ENCODE results near the gene PTPN14. TPM values are rescaled to one million over a fixed set of nuclear protein-coding genes. Genes with fewer than 3 reads are reported as not detected.

PTPN14 gene
- polyA plus RNA-seq, 12 donors = 16.3 to 73.5 (median 19.3) TPM

DNA sequence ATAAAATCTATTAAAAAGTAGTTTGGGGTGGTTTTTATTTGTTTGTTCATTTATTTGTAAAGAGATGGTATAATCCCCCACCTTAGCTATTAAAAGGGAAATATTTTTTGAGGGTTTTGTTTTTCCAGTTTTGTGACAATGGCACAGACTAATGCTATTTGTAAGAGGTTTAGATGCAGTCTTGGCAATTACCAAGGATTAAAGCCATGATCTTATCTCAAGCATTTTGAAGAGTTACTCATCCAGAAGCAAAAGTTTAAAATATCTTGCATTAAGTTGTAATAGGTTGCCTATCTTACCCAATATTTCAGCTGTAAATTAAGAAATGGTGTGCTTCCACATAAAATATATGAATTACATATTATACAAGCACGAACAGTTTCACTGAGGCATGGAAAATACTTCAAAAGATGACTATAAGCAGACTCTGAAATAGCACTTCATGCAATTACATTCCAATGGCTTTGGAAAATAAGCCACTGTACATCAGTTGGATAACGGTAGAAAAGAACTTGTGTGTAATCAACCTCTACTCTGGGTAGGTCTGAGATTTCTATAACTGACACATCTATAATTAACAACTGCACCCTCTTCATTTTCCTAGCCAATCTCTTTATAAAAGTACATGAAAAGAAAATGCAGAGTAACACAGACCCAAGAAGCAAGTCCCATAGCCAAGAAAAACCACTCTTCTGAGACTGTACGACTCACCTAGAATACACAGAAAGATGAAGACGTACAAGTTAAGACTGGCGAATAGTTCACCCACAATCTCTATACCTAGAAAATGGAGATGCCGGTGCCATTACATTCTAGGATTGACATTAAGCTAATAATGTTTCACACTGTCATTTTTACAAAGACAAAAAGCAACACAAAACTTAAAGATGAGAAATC is 95.2 kb downstream of the PTPN14 start:
- no peak for DNase-seq

DNA sequence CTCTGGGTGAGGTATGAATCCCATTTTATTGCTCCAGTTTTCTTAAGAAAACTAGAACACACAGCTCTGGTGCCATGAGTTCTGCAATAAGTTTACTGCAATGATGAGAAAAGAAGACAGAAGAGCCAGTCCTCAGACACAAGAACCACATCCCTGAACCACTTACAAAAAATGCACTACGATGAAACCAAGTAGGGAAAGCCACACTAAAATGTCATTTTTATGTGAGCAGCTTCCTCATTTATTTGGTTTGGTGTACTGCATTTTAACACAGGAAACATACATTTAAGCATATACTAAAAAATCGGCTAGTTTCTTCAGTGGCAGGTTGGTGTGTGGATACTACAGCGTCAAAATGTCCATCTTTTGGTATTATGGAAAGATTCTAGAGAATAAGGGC is 95.9 kb downstream of the PTPN14 start:
- no peak for DNase-seq

DNA sequence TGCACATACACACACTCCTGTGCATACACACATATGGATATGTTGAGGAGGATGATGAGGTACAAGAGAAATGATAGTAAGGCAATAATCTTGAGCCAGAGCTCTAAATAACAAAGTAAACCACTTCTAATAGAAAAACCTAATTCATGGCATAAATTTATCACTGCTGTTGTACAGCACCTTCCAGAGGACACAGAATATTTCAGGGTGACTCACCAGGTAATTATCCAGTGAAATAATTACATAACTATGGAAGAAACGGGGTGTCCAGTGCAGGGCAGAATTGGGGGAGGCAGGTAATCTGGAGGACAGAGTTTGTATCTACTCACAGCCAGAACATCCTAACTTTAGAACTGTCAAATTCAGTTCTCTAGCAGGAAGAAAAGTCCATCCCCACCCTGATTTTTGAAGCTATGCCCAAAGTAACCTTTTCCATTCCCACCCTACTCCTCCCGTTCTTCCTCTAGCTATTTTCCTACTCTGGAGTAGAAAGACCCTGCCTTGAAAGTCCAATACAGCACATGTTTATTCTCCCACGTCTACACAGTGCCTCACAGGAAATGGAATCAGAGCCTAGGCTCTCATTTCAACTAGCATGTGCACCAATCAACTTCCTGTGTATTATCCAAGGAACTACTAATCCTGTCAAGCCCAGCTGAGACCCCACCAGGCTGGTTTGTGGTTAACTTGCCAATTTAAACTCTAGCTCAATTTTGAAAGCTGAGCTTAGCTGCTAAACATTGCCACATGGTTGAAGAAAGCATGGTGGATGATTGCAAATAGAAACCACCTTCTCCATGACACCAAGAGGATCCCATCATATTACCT is 96.6 kb downstream of the PTPN14 start:
- no peak for DNase-seq

DNA sequence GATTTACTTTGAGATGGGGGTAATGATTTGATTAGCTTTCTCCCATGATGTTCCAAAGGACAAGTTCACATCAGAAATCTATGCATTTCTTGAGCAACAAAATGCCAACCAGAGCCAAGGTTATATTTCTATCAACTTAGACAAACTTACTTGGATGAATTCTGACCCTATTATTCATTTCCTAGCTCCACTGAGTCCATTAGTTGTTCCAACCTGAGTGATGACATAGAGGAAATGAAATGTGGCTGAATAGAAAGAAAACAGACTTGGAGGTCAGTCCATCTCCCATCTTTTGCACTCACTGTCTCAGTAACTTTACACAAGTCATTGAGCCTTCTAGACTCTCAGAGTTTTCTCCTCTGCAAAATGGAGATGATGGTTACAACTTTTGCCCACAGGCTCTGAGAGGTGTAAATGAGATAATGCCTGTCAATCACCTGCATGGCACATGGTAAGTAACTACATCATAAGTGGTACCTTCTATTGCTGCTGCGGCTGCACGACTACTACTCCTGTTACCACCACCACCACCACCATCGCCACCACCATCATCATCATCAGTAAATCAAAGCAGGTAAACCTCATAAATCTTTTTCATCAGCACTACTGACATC is 98.2 kb downstream of the PTPN14 start:
- DNase-seq = no peak

DNA sequence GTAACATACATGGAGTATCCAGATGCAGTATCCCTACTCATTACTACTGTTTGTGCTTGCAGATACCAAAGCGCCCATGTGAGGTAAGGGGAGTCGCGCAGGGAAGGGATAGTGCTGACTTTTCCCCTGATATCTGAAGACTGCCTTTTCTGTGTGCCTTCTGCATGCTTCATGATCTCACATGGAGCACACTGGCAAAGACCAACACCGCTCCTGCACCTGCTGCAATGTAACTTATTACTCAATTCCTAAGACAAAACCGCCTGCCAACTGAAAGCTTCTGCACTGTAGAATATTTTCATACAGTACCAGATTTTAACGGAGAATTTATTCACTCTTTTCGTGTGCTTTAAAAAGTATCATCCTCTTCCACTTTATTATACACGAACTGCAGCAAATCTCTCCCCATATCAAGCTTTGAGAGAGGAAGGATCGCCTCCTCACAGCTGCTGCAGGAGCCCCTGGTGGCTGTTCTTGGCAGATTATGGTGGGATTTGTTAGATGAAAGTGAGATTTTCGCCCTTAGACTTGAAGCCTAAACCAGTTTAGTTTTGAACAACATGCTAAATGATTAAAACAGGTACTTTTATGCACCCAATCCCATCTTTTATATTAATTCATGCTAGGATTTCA is 99.1 kb downstream of the PTPN14 start:
- DNase-seq = no peak

DNA sequence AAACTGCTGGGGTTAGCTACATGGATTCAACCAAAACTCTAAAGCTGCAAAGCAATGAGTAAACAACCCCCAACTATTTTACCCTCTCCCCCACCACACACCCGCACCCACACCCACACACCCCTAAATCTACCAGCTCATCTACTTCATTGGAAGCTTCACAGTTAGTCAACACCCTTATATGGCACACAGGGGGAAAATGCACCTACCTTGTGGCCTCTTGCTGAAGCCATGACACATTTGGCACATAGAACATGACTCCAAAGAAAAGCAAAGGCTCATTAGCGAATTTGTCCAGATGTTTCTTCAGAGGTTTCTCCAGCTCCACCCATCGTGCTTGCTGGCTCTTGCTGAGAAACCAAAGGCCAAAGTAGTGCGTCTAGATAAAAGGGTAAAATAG is 99.8 kb downstream of the PTPN14 start:
- no peak for DNase-seq

DNA sequence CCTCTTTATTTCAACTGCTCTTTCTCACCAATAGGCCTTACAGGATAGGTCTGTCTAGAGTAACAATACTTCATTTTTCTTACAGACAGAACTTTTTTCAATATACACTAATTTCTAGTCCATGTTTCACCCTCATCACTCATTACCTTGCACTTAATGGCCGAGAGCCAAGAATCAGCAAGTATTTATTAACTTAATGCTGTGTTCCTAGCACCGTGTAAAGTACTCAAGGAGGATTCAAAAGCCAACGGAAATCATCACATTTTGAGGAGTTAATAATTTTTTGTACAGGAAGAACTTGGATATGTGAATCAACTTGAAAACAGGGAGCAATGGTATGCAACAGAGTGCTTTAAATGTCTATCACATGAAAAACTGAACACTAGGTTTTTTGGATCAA is 102.0 kb downstream of the PTPN14 start:
- no peak for DNase-seq

DNA sequence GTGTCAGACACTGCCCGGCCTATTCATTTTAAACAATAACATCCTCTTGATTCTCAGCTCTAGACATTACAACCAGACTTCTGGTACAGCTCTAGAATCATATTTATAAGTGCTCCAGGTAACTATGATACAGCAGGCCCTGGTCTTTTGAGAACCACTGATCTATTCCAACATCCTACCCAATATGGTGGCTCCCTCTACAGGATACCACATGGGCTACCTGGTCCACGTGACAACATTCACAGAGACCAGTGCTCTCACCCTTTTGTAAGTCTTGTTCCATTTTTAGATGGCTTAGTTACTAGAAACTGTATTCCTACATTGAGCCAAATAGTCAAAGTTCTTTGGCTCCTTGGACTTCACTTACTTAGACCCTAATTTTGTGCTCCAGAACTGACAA is 102.9 kb downstream of the PTPN14 start:
- DNase-seq = no peak

DNA sequence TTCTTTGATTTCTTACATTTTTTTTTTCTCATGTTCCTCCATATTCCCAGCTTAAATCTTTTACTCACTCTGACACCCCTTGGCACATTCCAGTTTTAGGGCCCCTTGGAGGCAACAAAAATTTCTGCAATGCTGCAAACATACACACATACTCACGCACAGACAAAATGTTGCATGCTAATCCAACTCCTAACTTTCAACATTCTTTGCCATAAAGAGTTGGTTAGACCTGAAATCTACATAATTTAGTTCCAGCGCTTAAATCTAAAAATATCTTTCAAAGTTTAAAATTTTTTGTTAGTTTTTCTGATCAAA is 103.9 kb downstream of the PTPN14 start:
- DNase-seq = no peak

DNA sequence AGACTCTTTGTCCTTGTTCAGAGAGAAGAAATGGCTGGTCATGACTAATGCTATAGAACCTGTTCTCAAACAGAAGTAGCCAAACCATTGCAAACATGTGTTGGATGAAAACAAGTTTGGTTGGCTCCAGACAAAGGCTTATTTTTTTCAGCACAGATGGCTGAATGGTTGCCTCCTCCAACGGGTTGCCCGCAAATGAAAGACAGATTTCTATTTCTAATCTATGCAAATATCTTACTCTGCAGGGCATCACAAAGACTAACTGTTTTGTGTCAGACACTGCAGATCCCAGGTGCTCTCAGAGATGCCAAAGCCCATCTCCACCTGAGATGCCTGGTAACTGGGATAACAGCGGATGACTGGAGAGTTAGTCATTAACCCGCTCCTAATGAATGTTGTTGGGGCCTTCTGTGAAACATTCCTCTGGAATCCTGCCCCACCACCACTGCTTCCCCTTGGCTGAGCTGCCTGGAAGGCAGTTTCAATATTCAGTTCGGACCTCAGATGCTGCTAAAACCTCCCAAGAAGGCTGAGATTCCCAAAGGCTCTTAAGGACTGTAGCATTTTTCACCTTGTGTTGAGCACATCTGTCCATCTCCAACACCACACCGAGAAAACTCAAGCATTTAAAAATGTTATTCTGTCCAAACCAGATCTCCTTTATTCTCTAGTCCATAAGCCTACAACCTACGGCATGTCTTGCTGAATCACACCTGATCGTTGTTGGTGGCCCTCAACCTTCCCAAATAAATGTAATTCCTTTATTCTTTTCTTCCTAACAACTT is 104.4 kb downstream of the PTPN14 start:
- DNase-seq = no peak

DNA sequence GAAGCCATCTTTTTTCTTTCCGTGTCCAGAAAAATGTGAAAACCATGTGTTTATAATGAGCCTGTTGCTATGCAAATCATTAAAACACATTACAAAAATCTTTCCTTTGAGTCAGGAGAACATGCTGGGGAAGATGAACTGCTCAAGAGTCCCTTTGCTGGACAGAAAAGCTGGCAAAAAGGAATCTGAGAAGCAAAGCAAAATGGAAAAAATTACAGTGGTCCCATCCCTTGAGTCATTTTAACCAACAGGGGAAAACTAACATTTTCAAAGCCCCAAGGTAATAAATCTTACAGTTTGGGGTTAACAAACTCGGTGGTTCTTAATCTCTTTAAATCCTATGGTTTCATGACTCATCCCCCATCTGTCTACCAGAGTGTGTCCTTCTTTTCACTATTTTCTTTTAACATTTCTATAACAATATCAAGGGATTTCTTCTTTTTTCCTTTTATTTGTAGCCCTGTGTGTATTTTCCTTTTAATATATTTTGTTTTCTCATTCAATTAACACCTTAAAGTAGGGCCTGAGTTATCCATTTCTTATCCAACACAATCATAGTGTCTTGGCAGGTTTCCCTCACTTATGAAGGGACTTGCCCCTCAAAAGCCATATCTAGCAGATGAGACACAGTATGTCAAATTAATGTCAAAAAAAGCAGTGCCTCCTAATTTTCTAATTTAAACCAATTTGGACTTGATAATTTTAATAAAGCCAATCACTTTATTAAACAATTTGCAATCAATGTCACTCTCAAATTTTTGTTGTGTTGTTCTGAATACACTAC is 105.4 kb downstream of the PTPN14 start:
- peak; percentile 88 for DNase-seq

DNA sequence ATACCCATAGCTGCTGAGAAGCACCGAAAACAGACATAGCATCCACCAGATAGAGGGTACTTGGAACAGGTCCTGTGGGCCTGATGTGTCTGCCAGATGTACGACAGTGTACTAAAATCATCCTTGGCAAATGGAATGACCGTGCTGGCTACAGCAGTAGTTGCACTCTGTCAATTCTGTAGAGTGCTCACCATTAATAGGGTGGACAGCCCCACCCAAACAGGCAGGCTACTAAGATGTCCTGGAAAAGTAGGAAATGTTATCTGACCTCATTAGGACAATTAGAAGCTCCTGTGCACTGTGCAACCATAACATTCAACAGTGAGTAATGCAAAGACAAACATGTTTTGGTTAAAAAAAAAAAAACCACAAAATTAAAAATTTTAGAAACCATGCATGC is 106.2 kb downstream of the PTPN14 start:
- DNase-seq = peak; percentile 63

DNA sequence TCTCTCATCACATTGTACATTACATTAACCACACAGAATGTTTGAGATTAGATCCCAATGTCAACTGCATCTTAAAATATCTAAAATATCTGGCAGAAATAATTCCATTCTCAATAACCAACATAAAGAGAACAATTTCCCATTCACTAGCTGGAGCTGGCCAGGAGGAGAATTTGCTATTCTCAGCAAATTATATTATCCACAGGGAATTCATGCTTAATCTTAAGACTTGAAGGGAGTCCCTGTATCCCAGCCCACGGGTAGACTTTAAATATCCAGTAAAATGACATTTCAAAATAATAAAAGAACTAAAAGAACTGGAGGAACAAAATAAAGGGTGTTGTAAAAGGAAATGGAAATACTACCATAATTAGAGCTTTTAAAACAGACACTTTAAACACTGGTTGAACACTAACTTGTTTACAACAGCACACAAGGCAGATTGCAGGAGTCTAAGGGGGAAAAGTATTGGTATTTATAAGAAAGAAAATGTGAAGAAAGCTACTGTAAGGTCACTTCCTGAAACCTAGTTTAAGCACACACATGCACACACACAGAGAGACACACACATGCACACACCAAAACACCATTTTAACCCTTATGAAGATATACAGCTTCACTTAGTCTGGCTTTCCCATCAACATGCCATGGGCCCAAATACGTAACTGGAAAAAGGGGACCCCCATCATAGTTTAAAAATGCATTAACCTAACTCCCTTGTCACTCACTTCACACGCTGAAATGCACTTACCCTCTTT is 107.0 kb downstream of the PTPN14 start:
- DNase-seq = no peak

DNA sequence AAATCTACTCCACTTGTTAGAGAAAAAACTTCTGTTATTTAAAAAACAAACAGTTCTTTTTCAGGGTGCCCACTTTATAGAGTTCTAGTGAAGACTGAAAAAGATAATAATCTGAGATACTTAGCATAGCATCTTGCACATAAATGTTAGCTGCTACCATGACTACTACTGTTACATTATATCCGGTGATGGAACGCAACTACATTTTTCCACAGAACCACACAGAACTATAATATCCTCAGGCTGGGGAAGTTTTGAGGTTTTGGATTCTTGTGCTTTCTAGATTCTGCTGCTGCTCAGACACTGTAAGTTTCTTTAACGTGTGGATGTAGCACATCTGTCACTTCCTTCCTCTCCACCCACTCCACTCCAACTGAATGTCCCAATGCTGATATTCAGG is 110.3 kb downstream of the PTPN14 start:
- DNase-seq = no peak

DNA sequence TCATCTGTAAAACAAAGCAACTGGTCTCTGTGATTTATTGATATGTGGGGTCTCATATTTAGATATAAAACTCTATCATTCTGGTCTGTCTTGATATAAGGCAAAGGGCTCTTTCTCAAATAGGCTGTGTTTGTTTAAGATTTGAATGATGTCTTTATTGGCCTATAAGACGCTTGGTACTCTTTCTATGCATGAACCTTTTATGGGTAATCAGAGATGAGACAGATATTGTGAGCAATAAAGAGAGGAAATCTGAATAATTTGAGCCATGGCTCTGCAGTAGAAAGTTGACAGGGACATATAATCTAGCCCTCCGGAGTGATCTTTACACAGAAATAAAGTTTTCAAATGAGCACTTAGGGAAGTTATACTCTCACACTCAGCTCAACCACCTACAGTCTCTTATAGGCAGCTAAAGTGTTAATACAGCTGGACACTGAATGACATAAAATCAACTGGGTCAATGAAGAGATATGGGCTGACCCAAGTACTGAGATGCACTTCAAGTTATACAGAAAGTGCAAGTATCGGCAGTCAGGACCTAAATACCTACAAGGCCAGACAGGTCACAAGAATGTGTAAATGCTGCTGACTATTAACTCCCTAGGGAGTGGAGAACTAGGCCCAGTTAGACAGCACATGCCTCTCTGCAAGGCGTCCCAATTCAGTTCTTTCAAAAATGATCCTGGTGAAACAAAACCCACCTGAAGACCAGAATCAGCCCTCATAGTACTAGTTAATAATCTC is 111.0 kb downstream of the PTPN14 start:
- no peak for DNase-seq

DNA sequence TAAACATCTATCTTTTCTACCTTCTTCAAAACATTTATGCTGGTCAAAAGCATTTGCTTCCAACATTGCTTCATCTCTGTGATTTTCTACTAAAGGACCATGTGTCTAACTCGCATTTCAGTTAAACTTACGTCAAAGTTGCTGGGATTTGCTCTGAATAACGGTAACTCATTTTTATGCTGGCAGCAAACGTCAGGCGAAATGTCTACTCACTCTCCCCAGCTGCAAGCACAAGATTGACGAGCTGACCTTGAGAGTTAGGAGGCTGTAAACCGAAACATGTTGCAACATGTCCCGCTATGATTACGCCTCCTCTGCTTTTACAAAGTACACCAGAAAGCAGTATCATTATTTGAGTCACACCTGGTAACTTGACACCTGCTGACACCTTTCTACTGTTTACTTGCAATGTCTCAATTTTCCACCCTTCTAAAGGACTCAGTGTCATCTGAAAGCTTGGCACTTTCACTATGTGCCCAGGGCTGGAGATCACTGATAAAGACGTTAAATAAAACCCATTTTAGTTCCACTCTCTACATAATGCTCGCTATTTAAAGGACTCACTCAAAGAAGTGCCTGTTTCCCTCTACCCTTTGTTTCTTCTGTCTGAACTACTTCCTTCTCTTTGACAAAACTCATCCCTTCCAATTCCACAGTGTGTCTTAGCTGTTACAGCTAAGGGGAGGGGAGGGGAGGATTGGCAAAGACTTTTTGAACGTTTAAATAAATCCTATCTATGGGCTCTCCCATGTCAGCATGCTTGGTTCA is 111.9 kb downstream of the PTPN14 start:
- no peak for DNase-seq

DNA sequence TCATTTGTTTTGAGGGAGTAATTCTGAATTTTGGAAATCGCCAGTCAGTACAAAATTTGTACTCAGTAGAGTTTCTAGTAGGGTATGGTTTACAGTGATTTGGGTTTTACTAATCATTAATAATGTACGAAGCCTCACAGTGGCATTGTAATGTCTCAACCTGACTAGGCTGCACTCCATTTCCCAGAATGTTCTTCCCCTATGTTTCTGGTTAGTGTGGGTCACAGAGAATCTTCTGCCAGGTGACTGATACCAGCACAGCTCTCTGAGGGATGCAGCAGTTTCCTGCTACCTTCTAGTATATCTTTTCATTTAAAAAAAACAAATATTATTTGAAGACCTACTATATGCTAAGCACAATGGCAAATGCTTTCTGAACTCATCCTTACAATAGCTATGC is 112.9 kb downstream of the PTPN14 start:
- DNase-seq = no peak

DNA sequence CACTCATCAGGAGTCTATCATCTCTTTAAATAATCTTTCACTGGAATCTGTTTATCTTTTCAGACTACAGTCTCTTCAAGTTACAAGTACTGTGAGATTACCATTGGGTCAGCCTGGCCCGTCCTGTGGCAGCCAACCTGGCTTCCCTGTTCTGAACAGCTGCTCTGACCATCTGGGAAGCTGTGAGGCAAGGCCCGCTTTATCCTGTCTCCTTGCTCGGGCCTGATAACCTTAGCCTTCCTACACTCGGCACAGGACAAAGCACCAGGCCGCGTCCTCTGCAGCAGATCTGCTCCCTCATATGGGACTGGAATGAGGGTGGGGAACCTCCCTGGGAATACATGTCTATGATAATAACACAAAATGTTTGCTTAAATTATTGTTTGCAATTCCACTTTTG is 113.3 kb downstream of the PTPN14 start:
- DNase-seq = no peak

All from muscle of arm (tissue), 12 donors.